Activated CD4-positive, alpha-beta T cell treated with anti-CD3 and anti-CD28 coated beads for 48 hours (primary cell): Measurements from ENCODE around the gene GLCCI1.
A peak's percentile ranks its signal among the peaks of the same experiment; 100 is the strongest.

ENCODE experiments used
- DNase-seq: peaks from one replicate; pipeline ENCODE4 v3.0.0-alpha.2; 2020

Gene GLCCI1

DNA sequence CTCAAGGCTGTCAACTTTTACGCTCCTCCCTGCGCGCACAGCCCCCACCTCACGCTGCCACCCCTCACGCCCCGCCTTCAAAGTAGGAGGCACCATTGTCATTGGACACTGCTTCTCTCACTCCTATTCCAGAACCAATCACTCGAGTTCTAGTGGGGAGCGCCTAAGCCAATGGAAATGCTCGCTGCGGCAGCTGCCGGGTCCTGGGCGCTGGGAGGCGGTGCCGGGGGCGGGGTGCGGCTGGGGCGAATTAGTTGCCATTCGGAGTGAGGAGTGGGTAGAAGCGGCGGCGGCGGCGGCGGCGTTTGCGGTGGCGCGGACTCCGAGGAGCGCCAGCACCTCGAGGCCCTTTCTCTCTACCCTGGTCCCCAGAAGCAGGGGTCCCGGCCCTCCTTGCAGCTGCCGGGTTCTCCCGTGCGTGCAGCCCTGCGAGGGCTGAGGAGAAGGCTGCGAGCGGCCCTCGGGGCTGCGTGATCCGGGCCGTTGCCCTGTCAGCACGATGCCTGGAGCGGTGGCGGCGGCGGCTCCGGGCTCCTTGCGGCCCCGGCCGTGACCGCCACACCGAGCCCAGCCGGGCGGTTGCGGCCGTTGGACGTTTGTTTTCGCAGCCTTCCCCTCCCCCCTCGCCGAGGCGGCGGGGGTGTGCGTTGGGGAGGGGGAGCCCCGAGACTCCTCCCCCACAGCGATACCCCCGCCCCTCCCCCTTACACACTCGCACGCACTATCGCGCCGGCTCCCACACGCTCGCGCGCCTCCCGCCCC, at the start of gene GLCCI1:
TSS of gene GLCCI1 (plus strand) at position 253 of the 762 bp plus-strand sequence. CDS start 555 bp downstream, outside the sequence.
- peak; percentile 97 for DNase-seq

DNA sequence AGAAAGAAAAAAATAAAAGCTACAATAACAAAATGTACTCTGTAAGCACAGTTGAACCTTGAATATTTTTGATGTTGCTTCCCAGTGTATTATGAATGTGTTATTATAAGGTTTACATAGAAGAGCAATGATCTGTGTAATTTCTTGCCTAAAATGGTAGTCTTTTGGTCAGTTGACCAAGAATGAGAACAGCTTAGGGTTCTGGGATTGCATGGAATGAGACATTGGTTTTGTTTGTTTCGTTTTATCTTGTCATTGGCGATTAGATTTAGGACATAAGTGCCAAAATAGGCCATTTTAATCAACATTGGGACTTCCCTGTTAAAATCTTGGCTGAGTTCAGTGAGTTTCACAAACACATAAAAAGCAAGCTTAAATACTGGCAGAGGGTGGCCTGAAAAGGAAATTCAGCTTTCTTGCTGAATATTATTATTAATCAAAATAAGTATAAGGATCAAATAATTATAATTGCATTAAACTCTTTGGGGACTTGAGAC, 49.1 kb upstream of the GLCCI1 start:
- no peak for DNase-seq

DNA sequence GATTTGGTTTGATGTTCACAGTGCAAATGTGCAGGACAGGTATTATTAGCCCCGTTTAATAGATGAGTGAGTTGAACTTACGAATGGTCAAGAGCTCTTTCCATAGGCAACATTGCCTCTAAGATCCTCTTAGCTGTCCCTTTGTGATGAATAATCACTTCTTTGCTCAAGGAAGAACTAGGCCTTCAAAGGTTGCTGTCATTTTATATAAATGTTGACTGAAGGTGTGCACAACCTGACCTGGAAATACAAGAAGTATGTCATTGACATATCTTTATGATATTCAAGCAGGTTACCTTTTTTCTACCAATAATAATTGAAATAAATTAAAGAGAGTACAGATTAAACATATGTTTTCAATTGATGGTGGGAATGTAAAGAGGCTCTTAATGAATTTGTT, 48.5 kb upstream of the GLCCI1 start:
- no peak for DNase-seq

DNA sequence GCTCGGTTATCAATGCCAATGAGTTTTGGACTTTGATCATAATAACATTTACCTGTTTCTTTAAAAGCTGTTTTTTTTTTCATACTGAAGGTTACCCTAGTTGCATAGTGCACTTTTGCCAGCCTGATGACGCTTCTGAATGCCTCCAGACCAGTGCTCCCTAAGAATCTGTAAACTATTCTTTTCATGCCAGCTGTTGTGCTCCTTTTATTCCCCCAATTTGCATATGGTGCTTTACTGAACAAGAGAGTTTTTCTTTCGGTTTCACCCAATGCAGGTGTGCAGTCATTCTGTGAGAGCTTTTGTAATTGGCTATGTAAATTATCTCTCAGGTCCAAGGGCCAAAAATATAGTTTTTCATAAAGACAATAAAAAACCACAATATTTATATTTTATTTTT, 48.1 kb upstream of the GLCCI1 start:
- DNase-seq, result peak; percentile 10

DNA sequence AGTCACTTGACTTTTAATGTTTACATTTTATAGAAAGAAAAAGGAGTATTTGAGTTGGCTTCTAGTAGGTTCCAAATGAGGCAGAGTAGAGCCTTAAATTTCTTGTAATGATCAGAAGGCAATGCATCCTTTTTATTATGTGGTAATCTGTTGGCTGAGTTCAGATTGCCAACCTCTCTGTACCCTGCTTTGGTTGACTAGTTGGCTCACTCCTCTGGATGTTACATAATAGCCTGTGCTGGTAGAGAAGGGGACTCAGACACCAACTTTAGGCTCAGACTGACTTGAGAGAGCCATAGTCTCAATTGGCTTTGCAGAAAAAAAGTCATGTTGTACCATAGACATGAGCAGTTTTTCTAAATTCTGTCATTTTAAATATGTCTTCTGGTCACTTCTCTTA, 46.8 kb upstream of the GLCCI1 start:
- no peak for DNase-seq

DNA sequence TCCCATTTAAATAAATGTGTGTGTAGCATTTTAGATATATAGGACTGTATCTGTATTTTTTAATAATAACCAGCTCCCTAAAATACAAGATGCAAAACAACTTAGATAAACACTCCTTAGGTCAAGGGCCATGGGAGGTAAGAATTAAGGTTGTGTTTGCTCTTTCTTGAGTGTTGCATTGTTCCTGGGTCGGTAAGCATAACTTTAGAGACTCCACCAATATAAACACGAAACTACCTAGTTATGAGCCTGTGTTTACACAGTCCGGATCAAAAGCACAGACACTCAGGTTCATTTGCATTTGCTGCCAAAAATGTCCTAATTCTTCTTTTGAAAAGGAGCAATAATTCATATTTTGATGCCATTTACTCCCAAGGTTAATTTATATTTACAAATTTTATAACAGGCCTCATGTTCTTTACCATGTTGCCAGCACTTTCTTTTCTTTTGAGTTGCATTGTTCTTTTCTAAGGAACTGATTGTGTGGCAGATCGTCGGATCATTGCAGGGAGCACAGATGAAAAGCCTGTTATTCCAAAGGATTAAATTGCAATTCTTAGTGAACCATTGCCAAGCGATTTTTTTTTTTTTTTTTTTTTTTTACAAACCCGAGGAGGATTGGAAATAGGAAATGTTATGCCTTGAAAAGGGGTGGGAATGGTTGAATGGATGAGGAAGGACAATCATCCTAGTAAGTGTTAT, 45.8 kb upstream of the GLCCI1 start:
- DNase-seq, result no peak

DNA sequence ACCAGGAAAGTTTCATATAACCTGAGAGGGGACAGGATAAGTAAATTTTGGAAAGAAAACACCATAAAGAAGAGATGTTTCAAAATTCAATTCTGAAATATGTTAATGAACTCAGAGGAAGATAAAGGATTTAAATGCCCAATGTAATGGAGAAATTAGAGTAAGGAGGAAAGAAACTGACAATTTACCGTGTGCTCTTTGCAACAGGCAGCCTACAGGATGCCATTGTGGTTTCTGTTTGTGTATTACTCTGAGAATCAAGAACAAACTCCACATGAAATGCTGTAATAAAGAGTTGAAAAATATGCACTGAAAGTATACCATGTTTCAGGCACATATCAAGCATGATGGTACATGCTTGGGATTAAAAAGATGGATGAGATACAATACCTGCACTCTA, 44.8 kb upstream of the GLCCI1 start:
- DNase-seq, result no peak

DNA sequence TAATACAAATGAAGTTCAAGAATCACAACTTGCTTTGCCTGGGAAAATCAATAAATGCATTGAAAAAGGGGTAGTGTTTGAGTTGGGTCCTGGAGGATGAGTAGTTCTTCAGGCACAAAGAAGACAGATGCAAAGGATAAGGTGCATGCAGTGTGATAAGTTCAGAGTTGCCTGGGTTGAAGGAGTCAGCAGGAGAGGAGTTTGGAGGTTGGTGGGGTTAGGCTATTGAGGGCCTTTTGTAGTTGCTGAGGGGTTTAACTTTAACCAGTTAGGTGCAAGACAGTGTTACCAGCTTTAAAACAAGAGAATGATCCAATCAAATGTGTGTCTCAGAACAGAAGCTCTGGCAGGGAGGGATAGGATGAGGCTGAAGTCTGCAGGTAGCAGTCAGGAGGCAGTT, 44.3 kb upstream of the GLCCI1 start:
- no peak for DNase-seq

DNA sequence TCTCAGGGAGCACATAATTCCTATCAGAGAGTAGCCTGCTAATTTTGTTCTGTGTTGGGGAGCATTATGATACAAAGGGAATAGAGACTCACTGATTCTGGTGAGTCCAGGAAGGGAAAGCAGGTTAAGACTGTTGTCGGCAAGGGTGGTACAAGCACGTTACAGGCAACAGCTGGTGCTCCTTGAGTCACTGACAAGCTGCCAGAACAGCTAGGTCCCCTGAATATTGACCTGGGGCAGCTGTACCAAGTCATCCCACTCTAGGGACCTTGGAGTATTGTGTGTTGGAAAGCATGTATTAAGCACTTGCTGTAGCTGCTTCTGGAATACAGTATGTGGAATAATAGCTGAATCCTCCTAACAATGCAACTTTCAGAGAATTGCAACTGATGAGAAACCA, 37.0 kb upstream of the GLCCI1 start:
- DNase-seq, result no peak

DNA sequence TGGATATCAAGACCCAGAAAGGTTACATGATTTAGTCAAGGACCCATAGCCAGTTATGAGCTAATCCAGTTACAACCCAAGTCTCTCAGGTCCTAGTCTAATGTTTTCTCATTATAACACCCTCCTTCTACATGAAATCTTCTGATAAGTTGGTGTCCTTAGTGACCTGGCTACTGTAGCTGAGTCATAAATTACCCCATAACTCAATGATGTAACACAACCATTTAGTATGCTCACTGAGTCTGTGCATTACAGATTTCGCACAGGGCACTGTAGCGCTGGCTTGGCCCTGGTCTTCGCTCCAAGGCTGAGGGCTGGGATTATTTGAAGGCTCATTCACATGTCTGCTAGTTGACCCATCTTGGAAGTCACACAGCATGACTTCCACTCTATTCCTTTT, 36.0 kb upstream of the GLCCI1 start:
- DNase-seq, result no peak

DNA sequence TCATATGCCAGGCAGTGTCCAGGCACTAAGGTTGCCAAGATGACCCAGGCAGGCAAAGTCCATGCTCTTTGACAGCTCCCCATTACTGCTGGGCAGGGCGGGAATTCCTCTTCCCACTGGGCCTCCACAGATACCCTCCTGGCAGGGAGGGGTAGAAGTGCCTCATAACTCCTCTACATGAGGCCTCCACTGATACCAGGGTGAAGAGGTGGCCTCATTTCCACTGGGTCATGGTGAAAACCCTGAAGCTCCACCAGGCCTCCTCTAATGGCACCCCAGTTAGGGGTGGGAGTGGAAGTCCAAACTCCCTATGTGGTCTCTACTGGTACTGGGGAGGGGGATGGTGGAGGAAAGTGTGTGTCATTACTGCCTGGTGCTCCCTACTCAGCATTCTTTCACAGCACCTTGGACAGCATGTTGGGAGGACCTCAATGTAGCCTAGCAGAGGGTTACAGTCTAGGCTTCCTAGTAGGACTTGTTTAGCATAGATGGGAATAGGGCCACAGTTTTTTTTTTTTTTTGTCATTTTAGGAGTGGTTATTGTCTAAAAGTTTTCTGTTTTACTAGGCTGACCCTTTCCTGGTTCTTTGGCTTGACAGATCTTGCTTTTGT, 34.6 kb upstream of the GLCCI1 start:
- no peak for DNase-seq

DNA sequence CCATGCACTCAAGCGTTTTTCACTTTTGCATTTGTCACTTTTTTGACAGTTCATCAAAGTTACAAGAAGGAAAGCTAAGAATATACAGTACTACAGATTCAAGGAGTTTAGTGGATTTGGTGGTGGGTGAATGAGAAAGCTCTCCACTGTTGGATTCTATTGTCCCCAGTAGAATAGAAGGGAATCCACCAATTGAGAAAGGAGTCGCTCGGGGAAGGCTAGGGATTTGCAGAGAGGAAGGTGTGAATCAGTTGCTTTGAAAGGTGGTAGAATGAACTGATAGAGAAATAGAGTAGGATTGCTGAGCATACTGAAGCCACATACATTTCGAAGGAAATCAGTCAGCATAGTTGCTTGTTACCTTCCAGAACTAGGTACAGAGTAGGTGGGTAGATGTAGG, 33.7 kb upstream of the GLCCI1 start:
- DNase-seq, result no peak

DNA sequence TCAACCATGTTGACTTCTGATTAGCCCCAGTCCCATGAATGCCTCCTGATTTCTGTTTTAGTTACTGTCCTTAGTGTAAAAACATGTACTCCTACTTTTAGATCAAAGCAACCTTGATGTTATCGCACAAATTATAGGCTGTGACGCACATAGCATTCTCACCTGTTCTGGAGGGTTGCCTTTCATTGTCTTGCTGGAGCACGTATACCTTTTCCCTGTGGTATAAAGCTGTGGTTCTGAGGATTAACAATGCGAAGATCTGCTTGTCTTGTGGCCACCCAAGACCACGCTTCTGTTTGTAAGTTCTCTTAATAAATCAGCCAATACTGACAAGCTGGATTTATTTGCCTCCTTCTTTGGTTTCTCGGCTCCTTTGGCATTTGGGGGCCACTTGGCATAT, 30.1 kb upstream of the GLCCI1 start:
- DNase-seq, result no peak

DNA sequence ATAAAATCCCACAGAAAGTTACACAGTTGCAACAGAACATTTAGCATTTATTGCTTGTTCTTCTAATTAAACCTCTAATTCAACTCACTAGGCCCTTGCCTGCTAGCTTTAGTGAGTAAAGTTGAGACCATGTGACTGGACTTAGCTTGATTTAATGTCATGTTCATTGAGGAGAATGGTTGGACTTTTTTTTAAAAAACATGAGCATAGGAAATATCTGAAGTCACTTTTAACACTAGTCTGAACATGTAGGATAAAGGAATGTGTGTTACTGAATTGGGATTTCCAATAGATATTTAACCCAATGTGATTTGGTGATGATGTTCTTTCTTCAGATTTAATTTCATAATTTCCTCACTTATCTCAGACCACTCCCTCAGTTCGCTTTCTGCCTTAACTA, 24.6 kb upstream of the GLCCI1 start:
- no peak for DNase-seq

DNA sequence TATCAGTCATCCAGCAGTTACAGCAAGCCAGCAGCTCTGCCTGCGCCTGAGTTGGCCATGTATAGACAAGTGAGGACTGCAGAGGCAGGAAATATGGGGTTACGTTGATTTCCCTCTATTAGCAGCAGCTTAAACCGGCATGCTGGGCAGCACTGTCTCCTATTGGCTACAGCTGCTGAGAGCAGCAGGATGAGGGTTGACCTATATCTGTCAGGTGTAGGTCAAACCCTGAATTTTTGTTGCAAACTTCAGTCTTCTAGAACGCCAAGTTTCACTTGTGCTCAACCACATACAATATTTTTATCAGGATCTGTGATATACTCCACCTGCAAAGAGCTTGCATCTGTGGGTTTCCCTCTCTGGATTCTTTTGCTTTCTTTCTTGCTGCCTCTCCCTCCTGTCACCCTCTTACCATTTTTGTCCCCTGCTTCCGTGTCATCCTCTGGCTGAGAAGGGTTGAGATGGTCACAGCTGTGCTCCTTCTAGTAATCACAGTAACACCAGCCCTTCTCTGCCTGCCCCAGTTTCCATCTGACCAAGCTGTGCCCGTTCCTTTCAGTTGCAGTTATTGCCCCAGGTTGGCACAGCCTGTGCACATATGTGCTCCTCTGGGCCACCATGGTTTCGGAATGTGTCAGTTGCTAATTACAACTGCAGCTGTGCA, 23.8 kb upstream of the GLCCI1 start:
- peak; percentile 69 for DNase-seq

DNA sequence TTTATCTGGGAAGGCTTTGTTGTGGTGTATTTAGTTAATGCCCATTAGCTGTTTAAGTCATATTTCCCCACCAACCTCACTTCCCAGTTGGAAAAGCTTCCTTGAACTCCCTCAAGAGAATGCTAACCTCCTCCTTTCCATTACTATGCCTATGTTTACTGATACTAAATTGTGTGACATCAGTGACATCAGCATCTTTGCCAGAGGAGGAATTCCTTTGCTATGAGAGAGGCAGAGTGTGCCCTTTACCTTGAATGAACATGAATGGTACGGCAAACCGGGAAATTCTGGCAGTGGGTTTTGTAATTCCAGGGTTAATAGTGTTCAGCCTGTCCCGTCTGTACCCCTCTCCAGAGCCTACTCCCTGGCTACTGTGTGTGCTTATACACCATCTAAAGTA, 22.1 kb upstream of the GLCCI1 start:
- DNase-seq, result no peak

DNA sequence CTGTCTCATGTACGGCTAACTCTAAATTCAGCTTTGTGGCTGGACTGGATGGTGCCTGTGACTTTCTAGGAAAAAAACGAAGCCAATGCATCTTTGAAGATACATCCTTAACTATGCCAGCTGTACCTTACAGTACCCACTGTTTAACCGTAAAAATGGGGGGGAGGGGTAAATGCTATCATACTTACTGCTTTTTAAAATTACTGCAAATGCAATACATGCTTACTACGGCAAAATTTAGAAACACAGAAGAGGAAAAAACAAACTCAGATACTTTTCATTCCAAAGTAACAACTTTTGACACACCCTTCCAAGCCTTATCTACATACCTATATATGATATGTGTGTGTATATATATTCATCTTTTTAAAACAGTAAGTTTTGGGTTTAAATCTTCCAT, 20.4 kb upstream of the GLCCI1 start:
- DNase-seq, result no peak

DNA sequence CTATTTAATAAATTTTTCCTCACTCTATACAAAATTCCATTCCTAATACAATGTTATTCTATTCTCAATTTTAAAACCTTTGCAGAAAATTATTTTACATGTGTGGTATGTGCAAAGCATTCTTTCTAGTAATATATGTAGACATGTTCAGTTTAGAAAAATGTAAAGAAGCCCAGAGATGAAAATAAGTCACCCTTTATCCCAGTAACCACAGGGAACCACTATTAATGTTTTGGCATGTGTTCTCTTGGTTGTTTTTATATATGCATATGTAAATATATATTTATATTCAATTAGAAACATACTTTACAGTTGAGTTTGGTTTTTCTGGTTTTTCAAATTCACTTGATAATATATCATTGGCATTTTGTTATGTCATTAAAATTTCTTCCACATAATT, 14.8 kb upstream of the GLCCI1 start:
- no peak for DNase-seq

DNA sequence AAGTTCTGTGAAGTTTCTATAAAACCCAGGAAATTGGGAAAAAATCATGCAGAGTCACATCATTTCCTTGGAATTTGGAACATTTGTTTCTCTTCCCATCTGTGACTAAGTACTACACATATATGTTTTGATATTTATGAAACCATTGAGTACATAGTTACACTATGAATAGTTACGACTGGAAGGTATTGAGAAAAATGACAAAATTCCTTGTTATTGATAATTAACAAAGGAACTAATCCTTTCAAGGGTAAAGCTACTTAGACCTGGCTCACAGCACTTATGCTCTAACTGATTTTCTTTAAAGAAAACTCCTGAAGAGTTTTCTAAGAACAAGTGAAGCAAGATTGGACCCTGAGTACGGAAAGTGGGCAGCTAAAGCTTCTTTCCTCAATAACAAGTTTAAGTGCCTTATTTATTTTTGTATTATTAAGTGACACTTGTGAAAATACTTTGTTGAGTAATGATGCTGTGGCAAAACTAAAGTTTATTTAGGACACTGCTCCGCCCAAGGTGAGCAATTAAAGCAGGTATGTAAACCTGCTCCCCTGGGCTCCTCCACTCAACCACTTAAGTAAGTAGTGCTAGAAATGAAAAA, 12.0 kb upstream of the GLCCI1 start:
- DNase-seq, result no peak

DNA sequence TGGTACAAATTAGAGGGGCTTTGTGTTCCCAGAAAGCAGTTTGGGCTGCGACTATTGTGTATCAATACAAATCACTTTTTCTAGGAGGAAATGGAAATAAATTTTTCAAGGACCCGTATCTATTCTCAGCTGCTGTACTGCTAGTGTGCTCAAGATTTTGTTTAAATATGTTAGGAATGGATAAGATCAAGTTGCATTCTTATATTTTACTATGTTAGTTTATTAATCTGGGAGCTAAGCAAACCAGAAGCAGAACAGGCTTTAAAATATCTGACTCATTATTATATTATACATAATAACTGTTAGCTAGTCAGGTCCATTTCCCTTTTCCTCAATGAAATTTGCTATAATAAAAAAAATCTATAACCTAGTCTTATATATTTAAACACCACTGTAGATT, 11.1 kb upstream of the GLCCI1 start:
- DNase-seq, result no peak

DNA sequence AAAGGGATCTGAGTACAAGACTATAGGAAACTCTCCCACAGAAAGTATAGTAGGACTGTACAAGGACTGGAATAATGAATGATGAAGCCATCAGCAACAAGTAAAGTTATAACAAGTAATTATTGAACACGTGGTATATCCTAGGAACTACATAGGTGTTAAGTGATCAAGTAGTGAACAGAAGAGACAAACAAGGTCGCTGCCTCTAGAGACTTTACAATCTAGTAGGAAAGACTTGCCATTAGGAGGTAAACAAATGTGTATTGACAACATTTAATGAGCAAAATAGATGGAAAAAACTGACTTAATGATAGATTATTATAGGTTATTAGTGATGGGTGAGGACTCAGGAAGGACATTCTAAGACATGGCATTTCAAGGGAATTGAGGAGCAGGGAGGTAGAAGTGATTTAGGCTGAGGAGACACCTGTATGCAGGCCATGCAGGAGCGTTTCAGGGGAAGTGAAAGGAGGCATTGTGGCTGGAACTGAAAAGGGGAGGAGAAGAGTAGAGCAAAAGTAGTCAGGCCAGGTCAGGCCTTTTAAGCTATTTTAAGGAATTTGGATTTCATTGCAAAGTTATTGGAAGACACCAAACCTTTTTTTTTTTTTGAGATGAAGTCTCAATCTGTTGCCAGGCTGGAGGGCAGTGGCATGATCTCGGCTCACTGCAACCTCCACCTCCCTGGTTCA, 8.5 kb upstream of the GLCCI1 start:
- DNase-seq, result no peak

DNA sequence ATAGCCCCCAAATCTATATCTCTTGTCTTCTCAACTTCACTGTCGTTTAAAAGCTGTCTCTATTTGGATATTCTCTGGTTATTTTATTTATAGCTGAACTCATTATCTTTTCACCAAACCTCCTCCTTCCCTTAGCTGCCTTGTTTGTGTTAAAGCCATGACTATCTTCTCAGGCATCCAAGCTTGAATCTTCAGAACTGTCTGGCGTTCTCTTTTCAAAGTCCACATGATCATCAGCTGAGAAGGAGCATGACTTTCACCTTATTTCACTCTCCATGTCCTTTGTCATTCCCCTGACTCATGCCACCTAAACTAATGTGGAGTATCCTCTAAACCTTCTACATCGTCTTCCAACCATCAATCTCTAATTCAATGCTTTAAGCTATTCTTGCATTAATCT, 5.7 kb upstream of the GLCCI1 start:
- no peak for DNase-seq

DNA sequence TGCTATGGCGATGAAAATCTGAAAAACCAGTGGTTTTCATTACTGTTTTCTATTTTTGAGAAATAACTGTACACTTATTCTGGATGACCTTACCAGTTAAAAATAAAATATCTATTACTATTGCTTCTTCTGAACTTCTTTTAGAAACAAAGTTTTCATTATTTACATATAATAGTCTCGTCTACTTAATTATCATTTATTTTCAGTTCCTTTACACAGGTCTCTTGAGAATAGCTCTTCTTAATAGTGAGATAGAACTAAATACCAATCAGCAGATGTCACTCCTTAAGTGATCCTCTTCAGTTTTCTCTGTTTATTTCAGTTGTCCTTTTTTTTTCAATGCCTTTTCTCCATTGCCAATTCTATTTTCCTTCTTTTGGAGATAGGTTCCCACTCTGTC, 4.3 kb upstream of the GLCCI1 start:
- no peak for DNase-seq
